ENCODE data around the gene CLCN6.

- TF ChIP-seq GATA3 (IDR thresholded peaks at IDR 0.05; ENCODE audit: low read depth, low read length) = no peak
- no peak for TF ChIP-seq GATA2 (IDR thresholded peaks at IDR 0.05; ENCODE audit: low read depth, low read length)
These were observed 12.2 kb upstream of the CLCN6 start for GRCh38 chr1:11793819-11794218.

Data from SH-SY5Y (cell line).